H9 (cell line): Measurements from ENCODE around the gene SOCS7. TPM values are rescaled to one million over a fixed set of nuclear protein-coding genes. Genes with fewer than 3 reads are reported as not detected.

Experiments
- DNase-seq: peaks from one replicate; pipeline ENCODE4 v3.0.0-alpha.2; 2017
- H2AFZ ChIP-seq: one replicate; pipeline ENCODE4 v1.6.1; 2013; ENCODE audit warnings: mild to moderate bottlenecking, low read length, control low read depth, moderate library complexity
- H2AK5ac ChIP-seq: 2 replicates; pipeline ENCODE4 v1.6.1; 2013; ENCODE audit warnings: low read length, control low read depth, mixed read lengths; ENCODE audit not compliant: insufficient read length
- H2BK120ac ChIP-seq: one replicate; pipeline ENCODE4 v1.6.1; 2013; ENCODE audit warnings: low read depth, mild to moderate bottlenecking, low read length, control low read depth, inconsistent platforms; ENCODE audit not compliant: poor library complexity, severe bottlenecking
- H2BK12ac ChIP-seq: 2 replicates; pipeline ENCODE4 v1.6.1; 2013; ENCODE audit warnings: low read length, control low read depth, mixed read lengths, low read depth; ENCODE audit not compliant: insufficient read length
- H2BK15ac ChIP-seq: 2 replicates; pipeline ENCODE4 v1.6.1; 2013; ENCODE audit warnings: low read depth, low read length, control low read depth
- H2BK20ac ChIP-seq: one replicate; pipeline ENCODE4 v1.6.1; 2013; ENCODE audit warnings: low read depth, mild to moderate bottlenecking, low read length, control low read depth, inconsistent platforms; ENCODE audit not compliant: poor library complexity, severe bottlenecking
- H2BK5ac ChIP-seq: 2 replicates; pipeline ENCODE4 v1.6.1; 2013; ENCODE audit warnings: low read length, control low read depth, mixed read lengths; ENCODE audit not compliant: insufficient read length
- H3K14ac ChIP-seq: 2 replicates; pipeline ENCODE4 v1.6.1; 2013; ENCODE audit warnings: low read length, control low read depth; ENCODE audit not compliant: insufficient read depth
- H3K18ac ChIP-seq: 2 replicates; pipeline ENCODE4 v1.6.1; 2013; ENCODE audit warnings: low read depth, mild to moderate bottlenecking, mixed read lengths, low read length, control low read depth; ENCODE audit not compliant: insufficient read length
- H3K23ac ChIP-seq: 2 replicates; pipeline ENCODE4 v1.6.1; 2013; ENCODE audit warnings: low read length, control low read depth, mixed read lengths, low read depth; ENCODE audit not compliant: insufficient read length
- H3K23me2 ChIP-seq: 2 replicates; pipeline ENCODE4 v1.6.1; 2013; ENCODE audit warnings: low read depth, mild to moderate bottlenecking, mixed read lengths, low read length, control low read depth; ENCODE audit not compliant: insufficient read length, poor library complexity, severe bottlenecking
- H3K27ac ChIP-seq: 2 replicates; pipeline ENCODE4 v1.5.1; 2013; ENCODE audit warnings: low read length, control low read depth, mixed read lengths, low read depth; ENCODE audit not compliant: insufficient read length
- H3K27me3 ChIP-seq: 2 replicates; pipeline ENCODE4 v1.6.1; 2013; ENCODE audit warnings: low read length, control low read depth, inconsistent platforms; ENCODE audit not compliant: insufficient read depth
- H3K4ac ChIP-seq: 2 replicates; pipeline ENCODE4 v1.6.1; 2013; ENCODE audit warnings: low read depth, mild to moderate bottlenecking, control low read depth, inconsistent platforms, low read length, moderate library complexity
- H3K4me1 ChIP-seq: 2 replicates; pipeline ENCODE4 v1.6.1; 2013; ENCODE audit warnings: low read length, control low read depth, inconsistent platforms; ENCODE audit not compliant: insufficient read depth
- H3K4me2 ChIP-seq: 2 replicates; pipeline ENCODE4 v1.6.1; 2013; ENCODE audit warnings: low read length, control low read depth, mixed read lengths; ENCODE audit not compliant: insufficient read length, insufficient read depth
- H3K56ac ChIP-seq: 2 replicates; pipeline ENCODE4 v1.6.1; 2013; ENCODE audit warnings: low read depth, mild to moderate bottlenecking, mixed read lengths, low read length, control low read depth; ENCODE audit not compliant: insufficient read length
- H3K79me1 ChIP-seq: 2 replicates; pipeline ENCODE4 v1.6.1; 2013; ENCODE audit warnings: low read depth, mild to moderate bottlenecking, moderate library complexity, low read length, control low read depth, inconsistent platforms; ENCODE audit not compliant: insufficient read depth, poor library complexity, severe bottlenecking
- H3K79me2 ChIP-seq: 2 replicates; pipeline ENCODE4 v1.6.1; 2013; ENCODE audit warnings: low read length, control low read depth, inconsistent platforms; ENCODE audit not compliant: insufficient read depth
- H3K9ac ChIP-seq: 2 replicates; pipeline ENCODE4 v1.6.1; 2013; ENCODE audit warnings: low read length, control low read depth, mixed read lengths; ENCODE audit not compliant: insufficient read length; ENCODE audit errors: extremely low read depth
- H3K9me3 ChIP-seq: one replicate; pipeline ENCODE4 v1.6.1; 2013; ENCODE audit warnings: low read depth, low read length, inconsistent platforms; ENCODE audit not compliant: control insufficient read depth
- H3T11ph ChIP-seq: one replicate; pipeline ENCODE4 v1.6.1; 2013; ENCODE audit warnings: mild to moderate bottlenecking, low read length, control low read depth, inconsistent platforms
- H4K20me1 ChIP-seq: one replicate; pipeline ENCODE4 v1.6.1; 2013; ENCODE audit not compliant: control insufficient read depth, insufficient read length, insufficient read depth
- H4K5ac ChIP-seq: 2 replicates; pipeline ENCODE4 v1.6.1; 2013; ENCODE audit warnings: low read depth, mild to moderate bottlenecking, mixed read lengths, low read length, control low read depth; ENCODE audit not compliant: insufficient read length
- H4K8ac ChIP-seq: replicated peaks from 2 replicates; pipeline ENCODE4 v1.6.1; 2013; ENCODE audit warnings: low read length, control low read depth, mixed read lengths, low read depth; ENCODE audit not compliant: insufficient read length
- H4K91ac ChIP-seq: 2 replicates; pipeline ENCODE4 v1.6.1; 2013; ENCODE audit warnings: low read depth, mild to moderate bottlenecking, moderate library complexity, mixed read lengths, low read length, control low read depth; ENCODE audit not compliant: insufficient read length
- H3K27ac Mint-ChIP-seq, 3 experiments: 2 replicates in 2 of 3; 3 replicates in 1 of 3; pipeline ENCODE4 v1.8.0; 2020 to 2021; ENCODE audit warnings: mixed read lengths in 3 of 3, mild to moderate bottlenecking in 1 of 3, moderate library complexity in 1 of 3
- H3K27me3 Mint-ChIP-seq: 2 replicates; pipeline ENCODE4 v1.8.0; 2021; ENCODE audit warnings: low read depth, mild to moderate bottlenecking, moderate library complexity, mixed read lengths
- H3K36me3 Mint-ChIP-seq, 3 experiments: 2 replicates in 2 of 3; 3 replicates in 1 of 3; pipeline ENCODE4 v1.8.0; 2020 to 2021; ENCODE audit warnings: low read depth in 3 of 3, mixed read lengths in 3 of 3; ENCODE audit not compliant: insufficient read depth in 1 of 3
- H3K4me1 Mint-ChIP-seq, 2 experiments: 2 replicates each; pipeline ENCODE4 v1.8.0; 2020; ENCODE audit warnings: mixed read lengths in 2 of 2
- H3K4me3 Mint-ChIP-seq, 2 experiments: 2 replicates in 1 of 2; 3 replicates in 1 of 2; pipeline ENCODE4 v1.8.0; 2020 to 2021; ENCODE audit warnings: mild to moderate bottlenecking in 2 of 2, mixed read lengths in 2 of 2, moderate library complexity in 1 of 2
- H3K9me3 Mint-ChIP-seq, 2 experiments: 2 replicates in 1 of 2; 3 replicates in 1 of 2; pipeline ENCODE4 v1.8.0; 2020; ENCODE audit warnings: mild to moderate bottlenecking in 2 of 2, mixed read lengths in 2 of 2, moderate library complexity in 1 of 2
- CTCF ChIP-seq: fragments of 200-600 bp; sonication (generic); conservative IDR thresholded peaks from 3 replicates; pipeline ENCODE4 v1.8.0; 2021; ENCODE audit warnings: antibody characterized with exemption, mild to moderate bottlenecking
- WGBS: extraction: QIAGEN DNeasy Blood & Tissue Kit; methylation state at CpG from one replicate; pipeline ENCODE4 v1.1.7; 2013; ENCODE audit warnings: missing lambda C conversion rate, low lambda C conversion rate, mixed read lengths; ENCODE audit not compliant: insufficient read length; ENCODE audit errors: extremely low coverage; 5-methylcytosine and 5-hydroxymethylcytosine counted together
- total RNA-seq: library from RNA; stranded (reverse); gene quantifications from 2 replicates; pipeline ENCODE4 v1.2.1, GENCODE V29; 2021

The SOCS7 gene
- total RNA-seq, 1 experiment from 2014 or later: 31.0 TPM

DNA sequence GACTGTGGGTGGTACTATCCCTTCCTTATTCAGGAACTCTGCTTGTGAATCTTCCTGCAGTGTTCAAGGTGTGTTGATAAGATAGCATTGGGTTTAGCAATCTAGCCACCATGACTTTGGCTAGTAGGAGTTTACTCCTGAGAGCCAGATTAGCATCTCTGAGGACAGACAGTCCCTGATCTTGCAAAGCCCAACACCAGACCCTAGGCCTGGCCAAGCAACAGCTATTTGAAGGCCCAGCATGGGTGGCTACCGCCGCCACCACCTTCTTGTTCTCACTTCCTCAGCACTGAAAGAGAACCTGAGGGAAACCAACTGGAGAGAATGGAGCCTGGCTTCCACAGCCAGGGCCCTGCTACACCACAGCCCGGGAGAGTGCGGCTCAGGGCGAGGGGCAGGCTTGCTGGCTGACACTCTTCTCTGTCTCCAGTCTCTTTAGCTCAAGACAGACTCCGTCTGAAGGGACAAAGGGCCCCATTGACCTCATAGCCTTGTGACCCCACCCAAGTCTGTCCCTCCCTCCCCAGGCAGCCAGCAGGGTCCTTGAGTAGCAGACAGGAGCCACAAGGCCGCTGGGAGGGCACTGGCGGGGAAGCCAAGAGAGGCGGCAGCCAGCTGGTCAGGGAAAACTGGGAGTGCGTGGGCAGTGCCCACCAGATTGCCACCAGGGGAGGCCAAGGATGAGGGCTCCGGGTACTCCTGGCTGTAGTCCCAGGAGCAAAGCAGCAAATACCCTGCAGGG lies 65.7 kb downstream of the SOCS7 start:
- H3K4me2 ChIP-seq: no peak overlapping the region
- WGBS: no CpG with 5 or more reads among the region's 11 CpGs
- H3K27ac ChIP-seq: no peak overlapping the region
- H2BK12ac ChIP-seq: no peak overlapping the region
- no peak overlapping the region for H2AFZ ChIP-seq
- no peak overlapping the region for H3K14ac ChIP-seq
- H3K4me1 Mint-ChIP-seq: peaks cover 59 to 77% of the 10 kb centered on the region in 2 experiments
- no peaks in the 10 kb centered on the region for H3K79me1 ChIP-seq
- H4K91ac ChIP-seq: no peak overlapping the region
- H4K5ac ChIP-seq: no peak overlapping the region
- H3K4me1 ChIP-seq: peaks cover 16% of the 10 kb centered on the region; the same call in 1 of the 2 replicates
- 0 out of 5 replicates have a peak overlapping the region, but pooled peaks of 1 of the 2 experiments have one; percentile 26 for H3K4me3 Mint-ChIP-seq
- H2BK120ac ChIP-seq: no peak overlapping the region
- H3T11ph ChIP-seq: no peak overlapping the region
- peak; percentile 42 for DNase-seq
- H2AK5ac ChIP-seq: no peak overlapping the region
- peaks cover 2% of the 10 kb centered on the region for H4K20me1 ChIP-seq
- H3K9ac ChIP-seq: no peak overlapping the region
- H2BK20ac ChIP-seq: no peak overlapping the region
- no peak overlapping the region for H3K18ac ChIP-seq
- H3K23ac ChIP-seq: no peak overlapping the region
- H2BK15ac ChIP-seq: no peak overlapping the region
- H3K27me3 Mint-ChIP-seq: peaks cover 37% of the 10 kb centered on the region
- no peaks in the 10 kb centered on the region for H3K9me3 ChIP-seq
- peaks cover 22% of the 10 kb centered on the region for H3K23me2 ChIP-seq
- H3K36me3 Mint-ChIP-seq: no peaks in the 10 kb centered on the region; a peak in 1 of 7 replicates
- H3K27ac Mint-ChIP-seq: peak overlapping the region in 1 of 3 experiments; percentile 44; a peak in 1 of 7 replicates
- no peak overlapping the region for H3K4ac ChIP-seq
- H3K27me3 ChIP-seq: peaks cover 3% of the 10 kb centered on the region; the same call in 1 of the 2 replicates
- no peak overlapping the region for H2BK5ac ChIP-seq
- H3K79me2 ChIP-seq: no peaks in the 10 kb centered on the region
- H3K56ac ChIP-seq: no peak overlapping the region
- no peaks in the 10 kb centered on the region for H3K9me3 Mint-ChIP-seq
- H4K8ac ChIP-seq: no peak overlapping the region
- TF ChIP-seq CTCF: no peak
